Brain microvascular endothelial cell (primary cell): Measurements from ENCODE around the gene ROBO1.

Source experiments
- DNase-seq: peaks from one replicate; pipeline ENCODE4 v3.0.0-alpha.2; 2020
- H3K27ac ChIP-seq: fragments of 250-450 bp; sonication (Bioruptor Pico); 2 replicates; pipeline ENCODE4 v1.5.1; 2020; ENCODE audit warnings: mild to moderate bottlenecking, moderate library complexity
- H3K27me3 ChIP-seq: fragments of 250-450 bp; sonication (Bioruptor Pico); replicated peaks from 2 replicates; pipeline ENCODE4 v1.5.1; 2020; ENCODE audit warnings: mild to moderate bottlenecking
- H3K36me3 ChIP-seq: fragments of 250-450 bp; sonication (Bioruptor Pico); replicated peaks from 2 replicates; pipeline ENCODE4 v1.5.1; 2020; ENCODE audit warnings: mild to moderate bottlenecking
- H3K4me3 ChIP-seq: 2 replicates; pipeline ENCODE4 v1.5.1; 2011; ENCODE audit warnings: low read depth, mild to moderate bottlenecking, control low read depth, low read length, moderate library complexity
- CTCF ChIP-seq: IDR thresholded peaks from 2 replicates; pipeline ENCODE4 v1.5.1; 2011; ENCODE audit warnings: low read depth, mild to moderate bottlenecking, moderate library complexity, low read length, control low read depth, inconsistent platforms; ENCODE audit errors: missing control alignments
- in situ Hi-C: cut with HindIII; loops from 2 replicates; pipeline ENCODE4 v1.10.0; 2017; ENCODE audit warnings: low sequenced_read_pairs, low pct_ligation_motif_present

Gene ROBO1

GRCh38 chr3:79410617-79411016, 357.2 kb downstream of the ROBO1 start:
- in situ Hi-C loops, result no loop called here
- Histone ChIP-seq H3K27me3 (no peaks in the 10 kb centered on the region), H3K27ac (no peak overlapping the region), H3K36me3 (no peaks in the 10 kb centered on the region), H3K4me3 (no peak overlapping the region)
- no peak for DNase-seq
- TF ChIP-seq CTCF, result no peak

DNA sequence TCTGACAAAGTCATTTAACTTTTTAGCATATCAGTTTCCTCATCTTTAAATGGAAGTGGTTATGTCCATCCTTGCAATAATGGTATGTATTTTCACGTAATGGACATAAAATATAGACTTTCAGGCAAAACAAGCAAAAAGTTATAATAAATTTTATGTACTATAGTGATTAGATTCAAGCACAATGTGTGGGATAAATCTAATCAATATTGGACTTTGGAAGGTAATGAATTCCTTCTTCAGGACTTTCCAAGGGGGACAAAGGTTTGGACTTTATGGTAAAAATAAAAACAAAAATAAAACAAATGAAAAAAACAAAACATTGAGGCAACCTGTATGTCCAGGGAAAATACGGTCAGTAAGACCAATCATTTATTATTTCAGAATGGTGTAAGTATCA, 357.7 kb downstream of the ROBO1 start:
- no peak for TF ChIP-seq CTCF
- Histone ChIP-seq H3K27me3 (no peaks in the 10 kb centered on the region), H3K27ac (no peak overlapping the region), H3K36me3 (no peaks in the 10 kb centered on the region), H3K4me3 (no peak overlapping the region)
- in situ Hi-C loops, result no loop called here
- DNase-seq, result no peak

GRCh38 chr3:79406175-79406574, 361.6 kb downstream of the ROBO1 start:
- DNase-seq, result no peak
- peak; percentile 48 for TF ChIP-seq CTCF
- H3K4me3 ChIP-seq, result no peak overlapping the region
- H3K27ac ChIP-seq, result no peak overlapping the region
- H3K27me3 ChIP-seq, result no peaks in the 10 kb centered on the region
- H3K36me3 ChIP-seq, result no peaks in the 10 kb centered on the region
- in situ Hi-C loops, result no loop called here

DNA sequence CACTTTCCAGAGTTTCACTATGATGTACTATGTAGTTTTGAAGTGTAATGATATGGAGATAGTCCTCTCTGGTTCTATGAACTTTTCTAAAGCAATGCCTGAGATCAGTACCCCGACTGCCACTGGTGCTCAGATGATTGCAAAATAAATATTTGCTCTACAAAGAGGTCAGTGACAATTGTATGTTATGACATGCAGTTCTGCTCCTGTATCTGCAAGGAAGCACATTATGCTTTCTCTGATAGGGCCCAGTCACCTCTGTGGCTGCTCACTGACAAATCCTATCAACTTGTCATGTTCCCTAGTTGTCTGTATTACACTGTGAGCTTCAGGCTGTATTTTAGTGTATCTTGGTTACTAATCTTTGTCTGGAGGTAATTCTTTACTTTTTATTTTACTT, 362.6 kb downstream of the ROBO1 start:
- no peak for DNase-seq
- Histone ChIP-seq H3K4me3 (no peak overlapping the region), H3K36me3 (no peaks in the 10 kb centered on the region), H3K27ac (no peak overlapping the region), H3K27me3 (no peaks in the 10 kb centered on the region)
- TF ChIP-seq CTCF, result no peak
- in situ Hi-C loops, result no loop called here

DNA sequence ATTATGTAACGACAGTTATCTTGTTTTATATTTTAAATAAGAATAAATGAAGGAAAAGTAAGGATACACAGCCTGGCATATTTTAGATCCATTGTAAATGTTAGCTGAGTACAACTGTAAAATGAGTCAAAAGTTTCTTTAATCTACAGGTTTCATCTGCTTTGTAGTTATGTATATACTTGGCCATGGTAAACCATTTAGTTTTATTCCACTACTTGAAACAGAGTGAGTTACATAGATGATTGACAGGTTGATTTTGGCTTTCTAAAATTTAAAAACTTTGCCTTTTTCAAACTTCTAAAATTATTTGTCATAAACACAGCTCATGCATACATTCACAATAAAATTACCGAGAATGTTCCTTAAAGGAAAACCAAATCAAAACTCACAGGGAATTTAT, 371.2 kb downstream of the ROBO1 start:
- Histone ChIP-seq H3K27ac (no peak overlapping the region), H3K36me3 (no peaks in the 10 kb centered on the region), H3K4me3 (no peak overlapping the region), H3K27me3 (no peaks in the 10 kb centered on the region)
- no peak for TF ChIP-seq CTCF
- in situ Hi-C loops, result no loop called here
- DNase-seq, result no peak

DNA sequence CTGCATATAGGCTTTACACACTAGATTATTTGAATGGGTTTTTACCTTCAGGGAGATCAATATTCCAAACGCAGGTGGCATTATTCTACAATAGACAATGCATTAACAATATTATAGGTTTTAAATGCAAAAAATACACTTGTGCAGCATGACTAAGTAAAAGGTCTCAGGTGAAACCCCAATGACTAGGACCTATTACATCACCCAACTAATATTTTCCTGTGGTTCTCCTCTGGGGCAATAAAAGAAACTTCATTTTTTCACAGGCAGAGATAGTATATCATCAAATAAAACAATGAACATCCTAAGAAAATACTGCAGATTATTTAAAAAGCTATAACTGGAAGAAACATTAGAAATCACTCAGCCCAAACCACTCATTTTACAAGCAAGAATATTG, 375.3 kb downstream of the ROBO1 start:
- no peak overlapping the region for H3K4me3 ChIP-seq
- no peaks in the 10 kb centered on the region for H3K27me3 ChIP-seq
- H3K36me3 ChIP-seq, result no peaks in the 10 kb centered on the region
- no peak for DNase-seq
- in situ Hi-C loops, result no loop called here
- H3K27ac ChIP-seq, result no peak overlapping the region
- TF ChIP-seq CTCF, result no peak
